Measurements from ENCODE around the gene PRKG1. TPM values are rescaled to one million over a fixed set of nuclear protein-coding genes. Genes with fewer than 3 reads are reported as not detected.
A peak's percentile ranks its signal among the peaks of the same experiment; 100 is the strongest.

Gene PRKG1
- total and polyA plus RNA-seq, 8 donors, result 1.2 to 9.6 (median 2.9) TPM

GRCh38 chr10:51886438-51887068 lies 812.3 kb downstream of the PRKG1 start:
- H3K4me3 ChIP-seq, result no peak overlapping the region
- 70% methylated on average over 4 of the region's 4 CpGs for WGBS, 2 donors

GRCh38 chr10:51888263-51888662 lies 814.0 kb downstream of the PRKG1 start:
- DNase-seq (no peak), ATAC-seq (no peak), FAIRE-seq (no peak)
- Histone ChIP-seq H3K9me3 (no peaks in the 10 kb centered on the region), H3K27ac (no peak overlapping the region), H3K27me3 (no peaks in the 10 kb centered on the region), H3K4me3 (no peak overlapping the region), H3K4me1 (no peaks in the 10 kb centered on the region), H3K36me3 (no peaks in the 10 kb centered on the region)
- intact Hi-C loops (cut with DNase I), result no loop called here
- no peak for TF ChIP-seq CTCF (IDR thresholded peaks at IDR 0.05)

More at GRCh38 chr10:51886438-51887068, 812.3 kb downstream of the PRKG1 start:
- Histone ChIP-seq H3K4me1 (no peaks in the 10 kb centered on the region), H3K9me3 (no peaks in the 10 kb centered on the region), H3K36me3 (no peaks in the 10 kb centered on the region), H3K27me3 (no peaks in the 10 kb centered on the region), H3K27ac (no peak overlapping the region)
- DNase-seq (no peak), FAIRE-seq (no peak), ATAC-seq (no peak)
- no peak for TF ChIP-seq CTCF (IDR thresholded peaks at IDR 0.05)
- intact Hi-C loops (cut with DNase I), result no loop called here

DNA sequence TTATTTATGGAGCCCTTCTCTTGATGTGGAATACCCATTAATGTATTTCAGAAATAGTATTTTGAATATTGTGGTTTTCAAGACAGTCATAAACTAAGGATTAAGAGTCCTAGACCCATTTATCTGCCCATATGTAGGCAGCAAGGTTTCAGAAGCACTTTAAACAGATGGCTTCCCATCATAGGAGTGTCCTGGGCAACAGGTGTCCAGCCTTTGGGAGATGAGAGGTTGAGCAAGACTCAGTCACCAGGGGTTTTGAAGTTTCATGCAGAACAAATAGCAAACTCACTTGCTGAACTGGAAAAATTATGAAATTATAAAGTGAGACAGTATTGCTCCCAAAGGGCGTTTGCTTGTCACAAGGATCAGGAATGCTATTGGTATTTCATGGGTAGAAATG lies 818.0 kb downstream of the PRKG1 start:
- H3K4me3 ChIP-seq, result no peak overlapping the region
- no peak for TF ChIP-seq CTCF (IDR thresholded peaks at IDR 0.05)
- intact Hi-C loops (cut with DNase I), result no loop called here
- no peak for FAIRE-seq
- no peak overlapping the region for H3K27ac ChIP-seq
- no peak for DNase-seq
- ATAC-seq, result no peak
- H3K36me3 ChIP-seq, result no peaks in the 10 kb centered on the region
- no peaks in the 10 kb centered on the region for H3K9me3 ChIP-seq
- no peaks in the 10 kb centered on the region for H3K27me3 ChIP-seq
- 83% methylated on average over 1 of the region's 1 CpG for WGBS, 2 donors
- H3K4me1 ChIP-seq, result peaks cover 0 to 23% (median 0%) of the 10 kb centered on the region in 3 donors

DNA sequence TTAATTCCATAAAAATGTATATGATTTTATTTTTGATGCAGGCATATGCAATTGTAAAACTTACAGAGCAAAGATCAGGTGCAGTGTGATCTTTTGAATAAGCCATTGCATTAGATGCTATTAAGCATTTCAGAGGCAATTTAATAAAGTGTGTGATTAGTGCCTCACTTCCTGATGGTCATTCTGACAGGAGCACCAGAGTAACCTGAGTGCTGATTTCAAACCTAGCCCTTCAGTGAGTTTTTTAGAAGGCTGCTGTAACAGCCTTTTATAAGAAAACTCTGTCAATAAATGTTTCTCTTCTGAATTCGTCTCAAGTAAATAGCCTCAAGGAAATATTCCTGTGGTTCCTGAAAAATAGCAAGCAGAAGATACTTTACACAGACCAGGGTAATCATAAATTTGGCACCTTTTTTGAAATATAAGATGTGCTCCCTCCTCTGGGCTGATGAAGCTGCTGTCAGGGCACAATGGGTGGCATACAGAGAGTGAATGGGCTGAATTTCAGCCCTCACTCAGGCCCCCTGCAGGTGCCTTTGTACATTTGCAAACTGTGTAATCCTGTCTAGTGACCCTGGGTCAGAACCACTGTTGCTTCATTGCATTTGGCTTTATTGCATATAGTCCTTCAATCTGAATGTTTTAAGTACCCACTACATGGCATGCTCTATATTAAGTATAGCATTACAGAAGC lies 818.8 kb downstream of the PRKG1 start:
- no peaks in the 10 kb centered on the region for H3K36me3 ChIP-seq
- no peak overlapping the region for H3K4me3 ChIP-seq
- H3K27me3 ChIP-seq, result no peaks in the 10 kb centered on the region
- FAIRE-seq (no peak), DNase-seq (no peak), ATAC-seq (peak; percentile 48 to 60 (median 54))
- intact Hi-C loops (cut with DNase I), result no loop called here
- WGBS, 2 donors, result 61 to 65% methylated on average over 1 of the region's 1 CpG
- peaks cover 0 to 23% (median 0%) of the 10 kb centered on the region in 3 donors for H3K4me1 ChIP-seq
- H3K27ac ChIP-seq, result no peak overlapping the region
- TF ChIP-seq CTCF (IDR thresholded peaks at IDR 0.05), result no peak
- no peaks in the 10 kb centered on the region for H3K9me3 ChIP-seq
